PC-9 (cell line): ENCODE results near the gene PITX1. TPM values are rescaled to one million over a fixed set of nuclear protein-coding genes. Genes with fewer than 3 reads are reported as not detected.

Experiments used
- BruUV-seq: library from RNA; stranded (reverse); fragments of 400-500 nt; replicated peaks from 2 replicates; lab custom pipeline; 2021; lab: Mats Ljungman, UMichigan
- CTCF ChIA-PET: fragments of 300-600 bp; sonication (Branson Sonifier 250); formaldehyde crosslinking; loops from one replicate; lab custom pipeline; 2022; ENCODE audit warnings: antibody characterized with exemption; lab: Charles Lee
- POLR2A ChIA-PET: fragments of 300-600 bp; sonication (Branson Sonifier 250); formaldehyde crosslinking; loops from one replicate; lab custom pipeline; 2022; ENCODE audit warnings: antibody characterized with exemption; ENCODE audit not compliant: unreplicated experiment; lab: Charles Lee
- DNase-seq, 2 experiments: peaks; one replicate each; pipeline versions ENCODE4 v3.0.0 to v3.0.0-alpha.2; 2015 to 2022; ENCODE audit warnings: mixed read lengths in 1 of 2
- H2AFZ ChIP-seq: fragments of 200-600 bp; sonication (generic); 2 replicates; pipeline ENCODE4 v1.8.1; 2017; ENCODE audit warnings: antibody characterized with exemption
- H3F3A ChIP-seq: fragments of 200-600 bp; sonication (generic); 2 replicates; pipeline ENCODE4 v1.8.1; 2017; ENCODE audit warnings: antibody characterized with exemption, mild to moderate bottlenecking, low read depth; ENCODE audit not compliant: insufficient read depth
- H3K27ac ChIP-seq: fragments of 200-600 bp; sonication (generic); 2 replicates; pipeline ENCODE4 v1.6.1; 2016; ENCODE audit warnings: mixed run types
- H3K27me3 ChIP-seq: fragments of 200-600 bp; sonication (generic); 2 replicates; pipeline ENCODE4 v1.6.1; 2016; ENCODE audit warnings: low read depth, mixed run types; ENCODE audit not compliant: insufficient read depth
- H3K36me3 ChIP-seq: fragments of 200-600 bp; sonication (generic); 2 replicates; pipeline ENCODE4 v1.6.1; 2016; ENCODE audit warnings: low read depth, mixed run types
- H3K4me1 ChIP-seq: fragments of 200-600 bp; sonication (generic); replicated peaks from 2 replicates; pipeline ENCODE4 v1.6.1; 2016; ENCODE audit warnings: mixed run types; ENCODE audit not compliant: insufficient read depth
- H3K4me2 ChIP-seq: fragments of 200-600 bp; sonication (generic); 2 replicates; pipeline ENCODE4 v1.6.1; 2017; ENCODE audit warnings: mixed run types
- H3K4me3 ChIP-seq: fragments of 200-600 bp; sonication (generic); 2 replicates; pipeline ENCODE4 v1.6.1; 2016; ENCODE audit warnings: mixed run types
- H3K79me2 ChIP-seq: fragments of 200-600 bp; sonication (generic); 2 replicates; pipeline ENCODE4 v1.6.1; 2017; ENCODE audit warnings: low read depth, mixed run types
- H3K9me2 ChIP-seq: fragments of 200-600 bp; sonication (generic); 2 replicates; pipeline ENCODE4 v1.8.1; 2017; ENCODE audit warnings: mild to moderate bottlenecking; ENCODE audit not compliant: insufficient read depth
- H3K9me3 ChIP-seq: fragments of 200-600 bp; sonication (generic); 2 replicates; pipeline ENCODE4 v1.8.1; 2016; ENCODE audit warnings: low read depth; ENCODE audit not compliant: insufficient read depth
- H4K20me1 ChIP-seq: fragments of 200-600 bp; sonication (generic); 2 replicates; pipeline ENCODE4 v1.8.1; 2017; ENCODE audit not compliant: insufficient read depth
- CTCF ChIP-seq: fragments of 200-600 bp; sonication (generic); conservative IDR thresholded peaks from 2 replicates; pipeline ENCODE4 v1.6.1; 2017; ENCODE audit warnings: mixed run types, antibody characterized with exemption, mild to moderate bottlenecking, moderate library complexity
- EZH2 ChIP-seq: fragments of 200-600 bp; sonication (generic); IDR thresholded peaks from 2 replicates; pipeline ENCODE4 v1.8.0; 2017; ENCODE audit warnings: antibody characterized with exemption, low read depth
- intact Hi-C: fragments of 100-400 bp; cut with micrococcal nuclease; formaldehyde crosslinking; loops from one replicate; pipeline ENCODE4 v1.10.0; 2022; ENCODE audit not compliant: unreplicated experiment
- total RNA-seq: library from RNA; stranded (reverse); gene quantifications from 2 replicates; pipeline ENCODE4 v1.2.3, GENCODE V29; 2021

The PITX1 gene
- total RNA-seq, 1 experiment from 2014 or later = 27.8 TPM

GRCh38 chr5:135011355-135012032 is 22.5 kb downstream of the PITX1 start:
- CTCF ChIA-PET = interaction anchor here (1.1 kb wide), 1 partner anchor 102 kb away, joined by 3 read pairs; no protein-coding TSS in a partner anchor
- Histone ChIP-seq H3K4me1 (no peaks in the 10 kb centered on the region), H2AFZ (no peak overlapping the region), H3K4me3 (no peak overlapping the region), H3K9me3 (no peaks in the 10 kb centered on the region), H3F3A (no peaks in the 10 kb centered on the region), H3K79me2 (no peaks in the 10 kb centered on the region), H3K27ac (no peak overlapping the region), H3K27me3 (no peaks in the 10 kb centered on the region), H4K20me1 (no peaks in the 10 kb centered on the region), H3K4me2 (no peak overlapping the region), H3K9me2 (no peaks in the 10 kb centered on the region), H3K36me3 (no peaks in the 10 kb centered on the region)
- intact Hi-C loops = loop anchor here (1.0 to 10.0 kb wide), 5 partner anchors 53 to 323 kb away; no protein-coding TSS in a partner anchor
- POLR2A ChIA-PET = no interaction called here
- DNase-seq = no peak
- no TSS peak for BruUV-seq
- TF ChIP-seq CTCF (no peak; the same call in 1 of the 2 replicates), EZH2 (no peak)

GRCh38 chr5:135010502-135011354 is 23.3 kb downstream of the PITX1 start:
- Histone ChIP-seq H2AFZ (no peak overlapping the region), H3F3A (no peaks in the 10 kb centered on the region), H3K27ac (no peak overlapping the region), H3K4me3 (no peak overlapping the region), H3K9me2 (no peaks in the 10 kb centered on the region), H3K4me1 (no peaks in the 10 kb centered on the region), H3K79me2 (no peaks in the 10 kb centered on the region), H3K27me3 (no peaks in the 10 kb centered on the region), H3K4me2 (no peak overlapping the region), H3K36me3 (no peaks in the 10 kb centered on the region), H4K20me1 (no peaks in the 10 kb centered on the region), H3K9me3 (no peaks in the 10 kb centered on the region)
- peak; percentile 62 for TF ChIP-seq CTCF
- no peak for TF ChIP-seq EZH2
- ChIA-PET POLR2A (no interaction called here), CTCF (interaction anchor here (1.1 kb wide), 1 partner anchor 102 kb away, joined by 3 read pairs; no protein-coding TSS in a partner anchor)
- BruUV-seq = no TSS peak
- intact Hi-C loops = loop anchor here (1.0 to 10.0 kb wide), 5 partner anchors 54 to 324 kb away; no protein-coding TSS in a partner anchor
- DNase-seq = peak in 1 of 2 experiments; percentile 26

GRCh38 chr5:135009736-135010501 is 24.1 kb downstream of the PITX1 start:
- Histone ChIP-seq H3K36me3 (no peaks in the 10 kb centered on the region), H3K27ac (no peak overlapping the region), H3F3A (no peaks in the 10 kb centered on the region), H3K79me2 (no peaks in the 10 kb centered on the region), H3K4me2 (no peak overlapping the region), H3K9me2 (no peaks in the 10 kb centered on the region), H3K27me3 (no peaks in the 10 kb centered on the region), H2AFZ (no peak overlapping the region), H3K4me3 (no peak overlapping the region), H4K20me1 (no peaks in the 10 kb centered on the region), H3K9me3 (no peaks in the 10 kb centered on the region), H3K4me1 (no peaks in the 10 kb centered on the region)
- POLR2A ChIA-PET = no interaction called here
- DNase-seq = no peak
- no peak for TF ChIP-seq CTCF
- no peak for TF ChIP-seq EZH2
- BruUV-seq = no TSS peak
- intact Hi-C loops = loop anchor here (2.0 to 10.0 kb wide), 3 partner anchors 55 to 325 kb away; no protein-coding TSS in a partner anchor
- CTCF ChIA-PET = no interaction called here
